Measurements from ENCODE around the gene ZNF593OS.

The ZNF593OS gene

DNA sequence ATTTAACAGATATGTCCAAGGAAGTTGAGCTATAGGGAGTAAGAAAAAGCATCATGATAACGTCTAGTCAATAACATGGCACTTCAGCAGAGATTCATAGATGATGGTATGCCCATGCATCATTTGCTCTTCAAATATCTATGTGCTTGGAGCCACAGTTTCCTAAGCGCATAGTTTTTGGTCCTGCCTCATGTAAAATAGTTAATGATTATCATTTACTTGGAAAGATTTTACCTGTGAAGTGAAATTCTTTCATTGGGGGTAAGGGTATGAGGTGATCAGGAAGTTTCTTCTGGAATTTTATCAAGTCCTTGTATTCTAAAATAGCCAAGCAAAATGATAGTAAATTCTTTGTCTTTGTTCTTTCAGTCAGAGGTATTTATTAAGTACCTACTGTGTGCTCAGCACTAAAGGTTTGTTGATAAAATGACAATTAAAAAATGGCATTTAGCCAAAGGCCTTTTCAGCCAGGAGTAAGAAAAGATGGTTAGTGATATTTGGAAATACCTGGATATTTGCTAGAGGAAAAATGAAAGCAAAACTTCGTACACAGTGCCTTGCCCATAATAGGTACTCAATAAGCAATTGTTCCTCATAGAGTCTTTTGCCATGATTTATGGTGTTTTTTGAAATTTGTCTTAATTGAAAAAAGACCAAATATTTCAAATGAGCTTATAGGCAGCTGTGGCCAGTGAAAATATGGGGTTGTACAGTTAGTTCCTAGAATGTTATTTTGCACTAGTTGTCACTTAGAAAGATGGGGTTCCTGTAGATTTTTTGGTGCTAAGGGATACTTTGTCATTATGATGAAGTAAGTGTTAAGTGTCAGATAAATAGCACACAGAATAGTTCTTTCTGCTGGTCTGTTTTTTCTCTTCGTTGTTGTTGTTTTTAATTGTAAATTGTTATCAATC is 47.0 kb downstream of the ZNF593OS start:
- DNase-seq: no peak

GRCh38 chr1:26122988-26123973 is 48.4 kb downstream of the ZNF593OS start:
- no peak for DNase-seq

DNA sequence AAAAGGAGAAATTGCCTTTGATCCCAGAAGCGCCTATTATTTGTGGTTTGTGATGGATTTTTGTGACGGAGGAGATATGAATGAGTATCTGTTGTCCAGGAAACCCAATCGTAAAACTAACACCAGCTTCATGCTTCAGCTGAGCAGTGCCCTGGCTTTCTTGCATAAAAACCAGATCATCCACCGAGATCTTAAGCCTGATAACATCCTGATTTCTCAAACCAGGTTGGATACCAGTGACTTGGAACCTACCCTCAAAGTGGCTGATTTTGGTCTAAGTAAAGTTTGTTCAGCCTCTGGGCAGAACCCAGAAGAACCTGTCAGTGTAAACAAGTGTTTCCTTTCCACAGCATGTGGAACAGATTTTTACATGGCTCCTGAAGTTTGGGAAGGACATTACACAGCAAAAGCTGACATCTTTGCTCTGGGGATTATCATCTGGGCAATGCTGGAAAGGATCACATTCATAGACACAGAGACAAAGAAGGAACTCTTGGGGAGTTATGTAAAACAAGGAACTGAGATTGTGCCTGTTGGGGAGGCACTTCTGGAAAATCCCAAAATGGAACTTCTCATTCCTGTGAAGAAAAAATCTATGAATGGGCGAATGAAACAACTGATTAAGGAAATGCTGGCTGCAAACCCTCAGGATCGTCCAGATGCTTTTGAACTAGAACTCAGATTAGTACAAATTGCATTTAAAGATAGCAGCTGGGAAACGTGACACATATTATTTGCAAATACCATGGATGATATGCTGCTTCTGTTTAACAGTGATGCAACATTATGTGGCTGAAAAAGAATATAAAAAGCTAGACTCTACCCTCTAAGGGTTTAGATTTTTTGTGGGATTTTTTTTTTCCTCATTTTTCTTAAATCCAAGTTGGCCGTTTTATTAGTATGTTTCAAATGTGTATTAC is 49.5 kb downstream of the ZNF593OS start:
- DNase-seq: no peak

DNA sequence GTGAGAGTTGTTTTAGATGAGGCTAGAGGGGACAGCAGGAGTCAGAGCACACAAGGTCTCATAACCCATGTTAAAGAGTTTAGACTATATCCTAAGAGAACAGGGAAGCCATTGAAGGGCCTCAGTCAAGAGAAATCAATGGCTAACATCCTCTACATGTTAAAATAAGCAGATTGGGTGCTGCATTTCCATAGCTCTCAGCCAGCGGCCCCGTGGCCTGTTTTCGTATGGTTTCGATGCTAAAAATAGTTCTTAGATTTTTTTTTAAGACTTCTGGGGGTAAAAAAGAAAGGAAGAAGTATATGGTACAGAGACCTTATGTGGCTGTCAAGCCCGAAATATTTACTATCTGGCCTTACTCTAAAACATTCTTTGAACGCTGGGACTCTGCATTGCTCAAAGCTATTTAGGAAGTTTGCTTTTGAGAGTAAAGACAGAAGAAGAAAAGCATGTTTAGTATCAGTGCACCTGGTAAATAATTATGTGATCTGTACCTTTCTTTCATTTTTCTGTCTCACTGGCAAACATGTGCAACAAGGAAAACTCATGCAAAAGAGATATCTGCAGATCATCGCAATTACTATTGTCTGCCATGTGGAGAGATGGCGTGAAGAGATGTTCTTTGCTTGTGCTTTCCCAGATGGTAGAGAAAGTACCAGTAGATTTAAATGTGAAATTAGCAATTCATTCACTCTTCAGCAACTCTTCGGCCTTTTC is 51.6 kb downstream of the ZNF593OS start:
- DNase-seq: no peak

Data from NCI-H2171 (cell line).